Erythroblast (primary cell): ENCODE results near the gene CDX1.

ENCODE experiments used
- DNase-seq, 2 experiments: peaks; one replicate each; lab custom pipeline; 2025; lab: John Stamatoyannopoulos, UW
- GATA1 ChIP-seq: IDR thresholded peaks from 2 replicates; pipeline ENCODE4 v1.6.1; 2011; ENCODE audit warnings: low read depth, mild to moderate bottlenecking, control low read depth, low read length, moderate library complexity
- POLR2A ChIP-seq: IDR thresholded peaks from 2 replicates; pipeline ENCODE4 v1.6.1; 2011; ENCODE audit warnings: mild to moderate bottlenecking, low read length

The CDX1 gene

DNA sequence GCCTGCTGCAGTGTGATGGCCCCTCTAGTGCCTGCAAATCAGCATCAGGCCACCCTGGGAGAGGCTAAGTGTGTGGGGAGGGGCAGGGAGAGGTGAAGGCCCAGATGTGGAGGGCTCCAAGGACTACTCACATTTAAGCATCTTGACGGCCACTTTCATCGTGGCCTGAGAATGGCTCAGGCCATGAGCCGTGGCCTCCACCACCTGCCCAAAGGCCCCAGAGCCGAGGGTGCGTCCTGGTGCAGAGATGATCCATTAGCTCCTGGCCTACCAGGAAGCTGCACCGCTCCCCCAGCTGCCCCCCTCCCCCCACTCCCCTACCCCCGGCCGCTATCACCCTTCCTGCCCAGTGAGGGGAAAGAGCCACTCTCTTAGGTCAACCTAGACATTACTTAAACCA lies 42.0 kb upstream of the CDX1 start:
- DNase-seq: no peak
- no peak for TF ChIP-seq GATA1

DNA sequence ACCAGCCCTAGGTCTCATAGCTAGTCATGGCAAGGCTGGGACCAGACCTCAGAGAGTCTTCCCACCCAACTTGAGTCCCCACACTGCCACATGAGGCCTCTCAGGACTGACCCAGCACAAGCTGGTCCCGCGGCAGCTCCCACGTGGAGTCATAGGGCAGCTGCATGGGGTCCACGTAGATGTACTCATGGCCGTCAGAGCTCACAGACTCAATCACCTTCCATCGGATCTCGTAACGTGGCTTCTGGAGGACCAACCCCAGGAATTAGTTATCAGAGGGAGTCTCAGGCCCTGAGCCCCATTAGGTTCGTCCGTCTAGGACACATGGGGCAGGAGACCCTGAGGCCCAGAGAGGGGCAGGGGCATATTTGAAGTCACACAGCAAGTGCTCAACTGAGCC lies 41.2 kb upstream of the CDX1 start:
- DNase-seq: no peak
- no peak for TF ChIP-seq GATA1
- TF ChIP-seq POLR2A: no peak

GRCh38 chr5:150126199-150126920 lies 40.2 kb upstream of the CDX1 start:
- TF ChIP-seq GATA1 (no peak), POLR2A (no peak)
- DNase-seq: no peak

DNA sequence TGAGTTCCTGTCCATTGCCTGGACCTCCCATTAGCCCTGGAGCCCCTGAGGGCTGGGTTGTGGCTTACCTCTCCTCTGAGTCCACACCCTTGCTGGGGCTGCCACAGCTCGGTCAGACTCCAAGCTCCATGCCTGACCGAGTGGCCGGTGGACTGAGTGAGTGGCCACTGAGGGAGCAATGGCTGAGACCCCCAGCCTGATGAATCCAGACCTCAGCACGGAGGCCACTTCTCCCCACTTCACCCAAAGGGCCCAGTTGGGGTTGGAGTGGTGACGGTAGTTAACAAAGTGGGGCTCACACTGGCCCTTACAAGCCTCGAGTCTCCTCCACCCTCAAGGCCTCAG lies 39.7 kb upstream of the CDX1 start:
- no peak for DNase-seq
- no peak for TF ChIP-seq POLR2A
- no peak for TF ChIP-seq GATA1

DNA sequence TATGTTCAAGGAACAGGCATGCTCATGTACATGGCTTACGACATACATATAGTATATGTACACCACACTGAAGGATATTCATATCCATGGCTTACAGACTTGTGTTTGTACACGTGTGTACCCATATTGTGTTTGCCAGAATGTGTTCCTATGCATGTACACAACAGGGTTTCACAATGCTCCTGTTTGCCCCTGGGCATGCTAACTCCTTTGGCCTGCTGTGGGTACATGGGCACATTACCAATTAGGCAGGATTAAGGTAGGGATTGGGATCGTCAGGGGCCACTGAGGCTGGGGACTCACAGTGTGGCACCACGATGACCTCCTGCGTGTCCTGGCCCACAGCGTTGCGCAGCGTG lies 37.1 kb upstream of the CDX1 start:
- DNase-seq: no peak
- no peak for TF ChIP-seq GATA1
- TF ChIP-seq POLR2A: no peak

GRCh38 chr5:150129813-150130492 lies 36.6 kb upstream of the CDX1 start:
- peak; percentile 64 to 76 for DNase-seq
- no peak for TF ChIP-seq GATA1
- no peak for TF ChIP-seq POLR2A

GRCh38 chr5:150130493-150130922 lies 36.1 kb upstream of the CDX1 start:
- TF ChIP-seq GATA1: no peak
- TF ChIP-seq POLR2A: no peak
- DNase-seq: no peak

GRCh38 chr5:150131461-150131860 lies 35.1 kb upstream of the CDX1 start:
- no peak for TF ChIP-seq POLR2A
- no peak for DNase-seq

- no peak for DNase-seq
- no peak for TF ChIP-seq GATA1
- TF ChIP-seq POLR2A: no peak
Measured at GRCh38 chr5:150131978-150132694, 34.4 kb upstream of the CDX1 start.

DNA sequence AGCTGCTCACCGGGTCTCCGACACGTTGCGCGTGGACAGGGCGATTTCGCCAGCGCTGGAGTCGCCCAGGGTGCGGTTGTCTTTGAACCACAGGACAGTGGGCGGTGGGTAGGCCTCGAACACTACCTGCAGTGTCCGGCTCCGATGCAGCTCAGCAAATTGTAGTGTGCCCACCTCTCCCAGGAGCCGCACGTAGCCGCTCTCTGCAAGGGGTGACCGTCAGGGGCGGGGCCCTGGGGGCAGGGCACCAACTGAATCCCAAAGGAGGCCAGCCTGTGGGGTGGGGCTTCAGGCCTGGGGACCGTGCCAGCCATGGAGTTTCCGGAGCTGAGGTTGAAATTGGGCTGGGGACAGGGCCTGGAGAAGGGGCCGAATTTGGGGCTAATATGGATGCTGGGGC lies 33.8 kb upstream of the CDX1 start:
- TF ChIP-seq GATA1: no peak
- TF ChIP-seq POLR2A: no peak
- no peak for DNase-seq

DNA sequence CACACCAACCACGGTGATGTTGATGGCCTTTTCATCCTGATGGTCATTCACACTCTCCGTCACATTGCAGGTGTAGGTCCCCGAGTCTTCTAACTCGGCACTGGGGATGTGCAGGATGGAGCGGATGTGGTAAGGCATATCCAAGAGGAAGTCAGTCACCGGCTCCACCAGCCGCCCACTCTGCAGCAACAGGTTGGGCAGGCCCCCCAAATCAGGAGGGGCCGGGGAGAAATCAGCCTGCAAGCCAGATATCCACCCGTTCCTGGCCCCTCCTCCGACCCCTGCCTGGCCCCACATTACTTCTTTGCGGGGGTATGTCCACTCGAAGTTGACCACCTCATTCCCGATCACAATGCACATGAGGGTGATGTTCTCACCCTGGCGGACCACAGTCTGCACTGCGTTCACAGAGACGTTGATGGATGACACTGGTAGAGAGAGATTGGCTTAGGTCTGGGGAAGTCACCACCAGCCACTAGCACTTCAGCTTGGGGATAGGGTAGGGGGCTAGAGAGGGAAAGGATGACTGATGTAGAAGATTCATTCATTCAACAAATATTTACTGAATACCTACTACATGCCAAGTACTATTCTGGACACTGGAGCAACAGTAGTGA lies 32.9 kb upstream of the CDX1 start:
- TF ChIP-seq POLR2A (no peak), GATA1 (no peak)

GRCh38 chr5:150134198-150134588 lies 32.4 kb upstream of the CDX1 start:
- TF ChIP-seq GATA1 (no peak), POLR2A (no peak)

More for the DNA sequence above, 32.9 kb upstream of the CDX1 start:
- DNase-seq: no peak

DNA sequence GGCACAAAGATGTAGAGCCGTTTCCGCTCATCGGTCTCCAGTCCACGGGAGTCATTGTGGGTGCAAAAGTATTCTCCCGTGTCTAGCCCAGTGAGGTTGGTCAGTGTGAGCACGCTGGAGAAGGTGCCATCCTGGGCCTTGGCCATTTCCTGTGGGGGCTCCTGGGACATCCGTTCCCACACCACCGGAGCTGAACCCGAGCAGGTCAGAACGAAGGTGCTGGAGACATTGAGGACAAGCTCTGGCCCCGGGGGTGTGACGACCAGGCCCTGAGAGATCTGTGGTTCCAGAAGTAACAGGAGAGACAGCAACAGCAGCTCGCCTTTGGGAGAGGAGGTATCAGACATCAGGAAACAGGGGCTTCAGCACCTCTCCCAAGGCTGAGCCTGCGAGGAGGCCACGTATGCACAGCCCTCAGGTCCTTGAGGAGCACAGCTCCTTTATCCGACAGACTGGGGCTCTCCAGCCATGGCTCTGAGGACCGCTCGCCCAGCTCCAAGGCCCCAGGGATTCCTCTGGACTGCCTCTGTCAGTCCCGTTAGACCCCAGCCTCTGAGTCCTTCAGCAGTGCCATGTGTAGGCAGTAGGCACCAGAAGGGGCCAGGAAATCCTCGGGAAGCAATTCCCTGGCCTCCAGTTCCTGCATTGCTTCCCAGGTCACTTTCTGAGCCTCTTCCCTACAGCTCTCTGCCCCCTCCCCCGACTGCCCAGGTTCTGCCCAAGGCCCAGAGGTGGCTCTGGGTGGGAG lies 30.8 kb upstream of the CDX1 start:
- DNase-seq: no peak
- no peak for TF ChIP-seq POLR2A
- TF ChIP-seq GATA1: no peak

More at GRCh38 chr5:150134198-150134588, 32.4 kb upstream of the CDX1 start:
- DNase-seq: no peak
